NCI-H748 (cell line): ENCODE results near the gene COL11A1.
"Not testable (repeated sequence)": the region's sequence is repeated elsewhere in the genome, so short reads cannot be mapped to it uniquely, and the experiment has no call there.

Experiments used
- DNase-seq: peaks from one replicate; lab custom pipeline; 2025; ENCODE audit not compliant: unreplicated experiment; lab: John Stamatoyannopoulos, UW

Gene COL11A1

DNA sequence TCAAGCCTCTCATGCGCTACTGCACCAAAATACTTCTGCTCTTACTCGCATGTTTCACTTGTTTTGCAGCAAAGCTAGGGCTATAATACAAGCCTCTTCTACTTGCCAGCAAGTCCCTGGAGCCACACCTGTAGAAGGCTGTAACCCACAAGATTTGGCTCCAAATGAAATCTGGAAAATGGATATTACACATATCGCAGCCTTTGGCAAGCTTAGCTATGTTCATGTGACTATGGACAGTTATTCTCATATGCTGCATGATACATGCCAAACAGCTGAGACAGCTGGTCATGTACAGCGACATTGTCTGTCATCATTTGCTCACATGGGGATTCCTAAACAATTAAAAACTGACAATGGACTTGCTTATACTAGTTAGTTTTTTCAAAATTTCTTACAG, 270.3 kb downstream of the COL11A1 start:
- no peak for DNase-seq

DNA sequence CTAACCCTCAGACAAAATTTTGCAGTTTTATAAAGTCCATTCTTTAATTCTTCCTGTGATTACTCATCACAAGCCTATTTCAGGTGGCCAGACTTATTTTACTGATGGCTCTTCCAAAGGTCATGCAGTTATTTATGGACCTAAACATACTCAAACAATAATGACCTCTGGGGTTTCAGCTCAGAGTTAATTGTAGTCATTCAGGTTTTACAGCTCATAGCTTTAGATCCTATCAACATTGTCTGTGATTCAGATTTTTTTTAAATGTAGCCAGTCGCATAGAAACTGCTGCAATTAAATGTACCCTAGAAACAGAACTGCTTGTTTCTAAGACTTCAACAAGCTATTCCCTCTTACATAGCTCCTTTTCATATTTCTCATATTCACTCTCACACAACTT, 270.8 kb downstream of the COL11A1 start:
- no peak for DNase-seq

DNA sequence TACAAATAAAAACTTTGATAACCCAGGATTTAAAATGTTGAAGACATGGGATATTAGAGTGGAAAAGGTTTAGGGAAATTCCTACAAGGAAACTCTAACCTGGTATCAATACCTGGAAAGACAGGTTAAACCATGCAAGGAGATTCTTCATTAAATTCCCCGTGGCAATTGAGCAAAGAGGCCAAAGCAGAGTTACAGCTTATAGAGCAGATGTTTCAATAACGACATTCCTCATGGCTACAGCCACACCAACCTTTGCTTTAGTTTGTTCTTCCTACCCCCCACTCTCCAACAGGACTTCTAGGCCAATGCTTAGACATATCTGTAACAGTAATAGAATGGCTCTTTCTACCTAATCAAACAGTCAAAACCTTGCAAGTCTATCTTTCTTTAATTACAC, 271.3 kb downstream of the COL11A1 start:
- no peak for DNase-seq

DNA sequence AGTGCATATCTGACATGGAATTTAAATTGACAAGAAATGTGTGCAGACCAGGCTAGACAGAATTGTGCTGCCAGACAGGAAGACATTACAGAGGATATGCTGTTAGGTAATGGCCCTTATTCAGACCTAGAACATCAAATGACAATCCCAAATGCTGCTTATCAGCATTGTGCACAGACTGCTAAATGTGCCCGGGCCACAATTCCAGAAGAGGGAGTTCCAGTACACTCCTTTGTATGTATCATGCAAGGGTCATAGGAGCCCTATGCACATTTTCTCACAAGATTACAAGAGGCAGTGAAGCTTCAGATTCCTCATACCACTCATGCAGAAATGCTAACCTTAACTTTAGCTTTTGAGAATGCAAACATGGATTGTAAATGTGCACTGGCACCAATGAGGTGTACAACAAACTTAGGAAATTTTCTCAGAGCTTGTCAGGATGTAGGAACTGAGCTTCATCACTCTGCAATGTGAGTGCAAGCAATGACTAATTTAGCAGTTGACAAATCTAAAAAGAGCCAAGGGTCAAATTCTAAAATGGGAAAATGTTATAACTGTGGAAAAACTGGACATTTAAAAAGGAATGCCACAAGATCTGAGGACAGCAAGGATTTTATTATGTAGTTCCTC, 273.5 kb downstream of the COL11A1 start:
- no peak for DNase-seq

DNA sequence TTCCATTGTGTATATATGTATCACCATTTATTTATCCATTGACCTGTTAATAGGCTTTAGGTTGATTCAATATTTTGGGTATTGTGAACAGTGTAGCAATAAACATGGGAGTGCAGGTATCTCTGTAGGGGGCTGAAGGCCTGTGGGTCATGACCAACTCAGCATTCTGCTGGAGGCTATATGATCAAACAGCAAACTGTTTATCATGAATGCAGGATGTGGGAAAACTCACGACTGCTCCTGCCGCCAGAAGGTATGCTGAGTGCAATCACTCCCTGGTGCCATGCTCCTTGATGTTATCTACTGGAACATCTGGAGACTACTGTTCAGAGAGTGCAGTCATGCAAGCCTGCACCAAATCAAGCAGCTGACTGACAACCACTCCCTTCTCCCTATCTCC, 275.2 kb downstream of the COL11A1 start:
- DNase-seq: peak; percentile 30

DNA sequence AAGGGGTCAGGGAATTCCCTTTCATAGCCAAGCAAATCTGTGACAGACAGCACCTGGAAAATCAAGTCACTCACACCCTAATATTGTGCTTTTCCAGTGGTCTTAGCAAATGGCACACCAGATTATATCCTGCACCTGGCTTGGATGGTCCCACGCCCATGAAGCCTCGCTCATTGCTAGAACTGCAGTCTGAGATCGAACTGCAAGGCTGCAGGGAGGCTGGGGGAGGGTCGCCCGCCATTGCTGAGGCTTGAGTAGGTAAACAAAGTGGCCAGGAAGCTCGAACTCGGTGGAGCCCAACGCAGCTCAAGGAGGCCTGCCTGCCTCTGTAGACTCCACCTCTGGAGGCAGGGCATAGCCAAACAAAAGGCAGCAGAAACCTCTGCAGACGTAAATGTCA, 281.6 kb downstream of the COL11A1 start:
- not testable (repeated sequence) for DNase-seq
